Adrenal gland (tissue), 12 donors: ENCODE results near the gene PTCH1. TPM values are rescaled to one million over a fixed set of nuclear protein-coding genes. Genes with fewer than 3 reads are reported as not detected.

Source experiments
- DNase-seq, 7 donors: peaks; one replicate each; pipeline ENCODE4 v3.0.0-alpha.2; 2019 to 2020
- H3K27ac ChIP-seq, 5 donors: fragments of 200-600 bp; sonication (generic) in 4 of 5; 1 replicate in 3 of 5; 2 replicates in 2 of 5; pipeline versions ENCODE4 v1.5.1 to v1.8.0; 2016 to 2020; ENCODE audit warnings: mild to moderate bottlenecking in 1 of 5
- H3K27me3 ChIP-seq: fragments of 200-600 bp; 2 replicates; pipeline ENCODE4 v1.8.0; 2021
- H3K36me3 ChIP-seq, 2 donors: fragments of 200-600 bp; replicated peaks in 1 of 2; 1 replicate in 1 of 2; 2 replicates in 1 of 2; pipeline versions ENCODE4 v1.5.1 to v1.8.0; 2018 to 2022
- H3K4me1 ChIP-seq, 2 donors: fragments of 200-600 bp; replicated peaks in 1 of 2; 1 replicate in 1 of 2; 2 replicates in 1 of 2; pipeline versions ENCODE4 v1.5.1 to v1.8.0; 2018 to 2021
- H3K4me3 ChIP-seq, 4 donors: fragments of 200-600 bp; sonication (generic) in 3 of 4; one replicate each; pipeline ENCODE4 v1.5.1; 2016 to 2018
- H3K9me3 ChIP-seq, 3 donors: fragments of 200-600 bp; sonication (generic) in 1 of 3; replicated peaks in 1 of 3; 1 replicate in 2 of 3; 2 replicates in 1 of 3; pipeline versions ENCODE4 v1.5.1 to v1.8.0; 2016 to 2021
- POLR2A ChIP-seq, 2 donors: fragments of 450-650 bp; IDR thresholded peaks; one replicate each; pipeline ENCODE4 v1.6.1; 2017; ENCODE audit warnings: antibody characterized with exemption in 2 of 2, mild to moderate bottlenecking in 2 of 2, moderate library complexity in 1 of 2
- WGBS, 4 donors: extraction: QIAGEN DNeasy Blood & Tissue Kit in 2 of 4; methylation state at CpG; one replicate each; pipeline versions ENCODE4 v1.1.5 to v1.1.7; 2013 to 2017; 5-methylcytosine and 5-hydroxymethylcytosine counted together
- intact Hi-C, 2 donors: fragments of 100-400 bp; cut with DNase I; formaldehyde crosslinking; loops; one replicate each; pipeline versions ENCODE4 v1.14.1 to v1.15.0; 2022 to 2023
- polyA plus RNA-seq, 3 donors: library from polyadenylated mRNA; stranded (reverse); fragments of 200-250 nt in 2 of 3; fragments of 350-450 nt in 1 of 3; fragmentation: Illumina TruSeq in 1 of 3; extraction: RNeasy Lipid Tissue Mini Kit (QIAGEN cat#74804) in 1 of 3; gene quantifications; one replicate each; pipeline ENCODE4 v1.2.3, GENCODE V29; 2013 to 2014
- total RNA-seq, 9 donors: library from RNA; depleted of rRNA in 4 of 9; stranded (reverse); fragments of >200 nt in 4 of 9; fragments of 120-200 nt in 1 of 9; fragmentation: NEBNext Ultra II Directional in 1 of 9; extraction: Animal tissue kit (Norgen Biotek cat#: 25700) in 1 of 9; gene quantifications; one replicate each; pipeline versions ENCODE4 v1.1.0 to v1.2.4, GENCODE V29; 2013 to 2023
- TF ChIP-seq, protein P1 (sequence below), 6 experiments: fragments of 450-650 bp in 4 of 6; fragments of 200-600 bp in 2 of 6; sonication (generic) in 1 of 6; IDR thresholded peaks; 1 replicate in 5 of 6; 2 replicates in 1 of 6; pipeline versions ENCODE4 v1.5.1 to v1.8.0; 2016 to 2021; ENCODE audit warnings: antibody characterized with exemption in 6 of 6, mild to moderate bottlenecking in 2 of 6, moderate library complexity in 1 of 6
- donor health status: healthy with polysubstance abuse.
- donor health status: Bipolar disorder and iron deficiency.
- donor health status: DM: yes; HTN: yes; CAD: no.
- donor health status: DM: no; HTN: no; CAD: no.
- donor health status: DM: no; HTN: no; CAD: no.
- donor health status: DM: yes; HTN: yes; CAD: no.

The PTCH1 gene
- total and polyA plus RNA-seq, 12 donors: 2.5 to 29.8 (median 9.7) TPM

DNA sequence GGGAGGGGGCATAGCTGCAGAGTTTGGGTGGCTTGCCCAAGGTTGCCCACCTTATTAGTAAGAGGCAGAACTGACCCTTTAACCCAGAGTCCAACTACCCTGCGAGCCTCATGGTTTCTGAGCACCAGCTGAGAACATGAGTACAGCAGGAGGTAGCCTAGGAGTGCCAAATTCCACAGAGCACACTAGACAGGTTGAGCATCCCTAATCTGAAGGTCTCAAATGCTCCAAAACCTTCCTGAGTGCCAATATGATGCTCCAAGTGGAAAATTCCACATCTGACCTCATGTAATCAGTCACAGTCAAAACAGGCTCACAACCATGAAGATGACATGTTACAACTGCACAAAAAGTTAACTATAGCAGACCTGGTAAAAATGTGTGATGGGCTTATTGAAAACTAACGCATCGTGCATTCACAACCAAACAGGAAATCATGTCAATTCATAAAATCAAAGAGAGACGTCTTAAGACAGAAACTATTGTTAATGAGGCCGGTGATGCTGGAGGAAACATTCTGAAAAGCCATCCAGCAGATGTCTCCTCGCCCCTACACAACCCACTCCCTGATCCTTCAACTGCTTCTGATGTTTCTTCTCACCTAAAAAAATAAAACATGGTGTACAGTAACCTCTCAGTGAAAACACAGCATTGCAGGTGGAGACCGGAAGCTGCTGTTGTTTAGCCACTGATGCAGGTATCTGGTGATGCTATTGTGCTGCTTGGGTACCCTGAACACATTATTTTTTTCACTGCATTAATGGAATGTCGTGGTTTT, 25.0 kb downstream of the PTCH1 start:
- no peak for DNase-seq
- 76 to 83% (median 80%) methylated on average over 8 of the region's 8 CpGs for WGBS, 4 donors
- Histone ChIP-seq H3K27me3 (no peaks in the 10 kb centered on the region), H3K4me1 (no peaks in the 10 kb centered on the region), H3K27ac (no peak overlapping the region), H3K9me3 (no peaks in the 10 kb centered on the region), H3K36me3 (no peaks in the 10 kb centered on the region), H3K4me3 (no peak overlapping the region)
- no peak for TF ChIP-seq POLR2A (IDR thresholded peaks at IDR 0.05)
- TF ChIP-seq, protein P1, sequence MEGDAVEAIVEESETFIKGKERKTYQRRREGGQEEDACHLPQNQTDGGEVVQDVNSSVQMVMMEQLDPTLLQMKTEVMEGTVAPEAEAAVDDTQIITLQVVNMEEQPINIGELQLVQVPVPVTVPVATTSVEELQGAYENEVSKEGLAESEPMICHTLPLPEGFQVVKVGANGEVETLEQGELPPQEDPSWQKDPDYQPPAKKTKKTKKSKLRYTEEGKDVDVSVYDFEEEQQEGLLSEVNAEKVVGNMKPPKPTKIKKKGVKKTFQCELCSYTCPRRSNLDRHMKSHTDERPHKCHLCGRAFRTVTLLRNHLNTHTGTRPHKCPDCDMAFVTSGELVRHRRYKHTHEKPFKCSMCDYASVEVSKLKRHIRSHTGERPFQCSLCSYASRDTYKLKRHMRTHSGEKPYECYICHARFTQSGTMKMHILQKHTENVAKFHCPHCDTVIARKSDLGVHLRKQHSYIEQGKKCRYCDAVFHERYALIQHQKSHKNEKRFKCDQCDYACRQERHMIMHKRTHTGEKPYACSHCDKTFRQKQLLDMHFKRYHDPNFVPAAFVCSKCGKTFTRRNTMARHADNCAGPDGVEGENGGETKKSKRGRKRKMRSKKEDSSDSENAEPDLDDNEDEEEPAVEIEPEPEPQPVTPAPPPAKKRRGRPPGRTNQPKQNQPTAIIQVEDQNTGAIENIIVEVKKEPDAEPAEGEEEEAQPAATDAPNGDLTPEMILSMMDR (IDR thresholded peaks at IDR 0.05): no peak
- intact Hi-C loops: no loop called here

- no peak for TF ChIP-seq POLR2A (IDR thresholded peaks at IDR 0.05)
- TF ChIP-seq, protein P1 (IDR thresholded peaks at IDR 0.05): no peak
- intact Hi-C loops: no loop called here
- H3K27me3 ChIP-seq: no peaks in the 10 kb centered on the region
- no peak overlapping the region for H3K27ac ChIP-seq
- WGBS, 4 donors: 61 to 69% (median 66%) methylated on average over 5 of the region's 5 CpGs
- no peak for DNase-seq
- no peaks in the 10 kb centered on the region for H3K4me1 ChIP-seq
- no peak overlapping the region for H3K4me3 ChIP-seq
- H3K36me3 ChIP-seq: no peaks in the 10 kb centered on the region
- H3K9me3 ChIP-seq: no peaks in the 10 kb centered on the region
Observed at GRCh38 chr9:95488954-95489353, 27.8 kb downstream of the PTCH1 start.

DNA sequence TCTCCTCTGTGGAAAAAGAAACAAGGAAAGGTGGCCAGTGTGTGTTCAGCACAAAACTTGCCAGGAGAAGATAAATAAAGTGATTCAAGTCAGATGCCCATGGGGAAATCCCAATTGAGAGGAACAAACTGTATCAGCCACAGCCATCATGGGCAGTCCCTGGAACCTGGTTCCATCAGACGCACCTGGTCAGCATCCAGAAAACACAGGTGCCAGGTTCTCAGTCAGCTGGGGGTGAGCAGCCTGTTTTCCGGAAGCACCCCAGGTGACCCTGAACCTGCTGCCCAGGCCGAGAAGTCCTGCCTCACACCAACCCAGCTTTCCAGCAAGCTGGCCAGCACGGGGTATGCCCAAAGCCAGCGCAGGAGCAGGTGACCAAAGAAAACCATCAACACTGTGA, 30.5 kb downstream of the PTCH1 start:
- intact Hi-C loops: no loop called here
- no peak for DNase-seq

GRCh38 chr9:95484225-95484624, 32.5 kb downstream of the PTCH1 start:
- Histone ChIP-seq H3K27ac (peak overlapping the region in 1 of 5 donors; percentile 8), H3K4me3 (no peak overlapping the region), H3K27me3 (no peaks in the 10 kb centered on the region), H3K36me3 (peaks cover 0 to 12% of the 10 kb centered on the region in 2 donors), H3K9me3 (no peaks in the 10 kb centered on the region), H3K4me1 (no peaks in the 10 kb centered on the region)
- TF ChIP-seq, protein P1 (IDR thresholded peaks at IDR 0.05): no peak
- TF ChIP-seq POLR2A (IDR thresholded peaks at IDR 0.05): no peak
- DNase-seq: no peak
- 72 to 75% (median 73%) methylated on average over 3 of the region's 3 CpGs for WGBS, 4 donors
- intact Hi-C loops: no loop called here

More for the DNA sequence above, 30.5 kb downstream of the PTCH1 start:
- Histone ChIP-seq H3K4me1 (no peaks in the 10 kb centered on the region), H3K36me3 (no peaks in the 10 kb centered on the region), H3K27me3 (no peaks in the 10 kb centered on the region), H3K4me3 (no peak overlapping the region), H3K9me3 (no peaks in the 10 kb centered on the region), H3K27ac (no peak overlapping the region)
- 87 to 95% (median 92%) methylated on average over 3 to 5 of the region's 5 CpGs for WGBS, 4 donors
- TF ChIP-seq, protein P1 (IDR thresholded peaks at IDR 0.05): no peak
- TF ChIP-seq POLR2A (IDR thresholded peaks at IDR 0.05): no peak
